HG03342 (cell line): ENCODE data around the gene OPN1MW2.
"Not testable (repeated sequence)": the region's sequence is repeated elsewhere in the genome, so short reads cannot be mapped to it uniquely, and the experiment has no call there.

Source experiments
- ATAC-seq: cut with Tn5 transposase; IDR thresholded peaks from one replicate; pipeline ENCODE4 v1.9.1; 2021; ENCODE audit warnings: mild to moderate bottlenecking, moderate library complexity; ENCODE audit not compliant: unreplicated experiment

OPN1MW2 gene

GRCh38 chrX:154263072-154263471 lies 43.5 kb downstream of the OPN1MW2 start:
- ATAC-seq: not testable (repeated sequence)

GRCh38 chrX:154269245-154269644 lies 49.7 kb downstream of the OPN1MW2 start:
- not testable (repeated sequence) for ATAC-seq
